ENCODE measurements around the gene UCN2.

DNA sequence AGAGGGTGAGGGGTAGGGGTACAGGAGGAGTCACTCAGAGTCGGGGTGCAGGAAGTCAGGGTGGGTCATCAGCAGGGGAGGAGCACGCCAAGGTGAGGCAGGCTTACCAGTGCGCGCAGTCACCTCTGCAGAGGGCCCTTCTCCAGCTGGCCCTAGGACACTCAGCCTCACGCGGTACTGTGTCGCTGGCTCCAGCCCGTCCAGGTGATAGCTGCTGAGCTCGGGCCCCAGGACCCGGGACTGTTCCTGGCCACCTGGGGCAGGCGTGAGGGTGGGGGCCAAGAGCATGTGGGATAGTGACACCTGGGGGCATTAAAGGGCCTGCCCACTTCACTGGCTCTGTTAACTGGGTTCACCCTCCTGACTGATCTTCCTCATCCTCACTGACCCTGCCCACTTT is 24.1 kb upstream of the UCN2 start:
- TF ChIP-seq POLR2AphosphoS5 (IDR thresholded peaks at IDR 0.05; ENCODE audit: borderline replicate concordance, low read depth, low read length) (no peak), EZH2 (IDR thresholded peaks at IDR 0.05) (no peak)

Measured in SK-N-MC (cell line).